SKM-1 treated with dmso at 0.1 percent for 144 hours (cell line): ENCODE data around the gene RNF187.
"Not testable (repeated sequence)": the region's sequence is repeated elsewhere in the genome, so short reads cannot be mapped to it uniquely, and the experiment has no call there.

Source experiments
- DNase-seq: peaks from one replicate; lab custom pipeline; 2025; ENCODE audit not compliant: unreplicated experiment; lab: John Stamatoyannopoulos, UW

The RNF187 gene

GRCh38 chr1:228459091-228459993 lies 27.8 kb upstream of the RNF187 start:
- DNase-seq: peak; percentile 86

- DNase-seq: no peak
Observed at GRCh38 chr1:228460821-228461220, 26.4 kb upstream of the RNF187 start.

GRCh38 chr1:228462560-228462959 lies 24.6 kb upstream of the RNF187 start:
- DNase-seq: no peak

GRCh38 chr1:228463009-228463558 lies 24.1 kb upstream of the RNF187 start:
- DNase-seq: no peak

- peak; percentile 55 for DNase-seq
Observed at GRCh38 chr1:228463559-228464455, 23.4 kb upstream of the RNF187 start.

- DNase-seq: no peak
Observed at GRCh38 chr1:228464487-228464983, 22.6 kb upstream of the RNF187 start.

GRCh38 chr1:228465141-228465540 lies 22.0 kb upstream of the RNF187 start:
- no peak for DNase-seq

GRCh38 chr1:228465571-228466146 lies 21.5 kb upstream of the RNF187 start:
- DNase-seq: no peak

GRCh38 chr1:228468188-228468587 lies 19.0 kb upstream of the RNF187 start:
- not testable (repeated sequence) for DNase-seq

GRCh38 chr1:228469413-228470162 lies 17.6 kb upstream of the RNF187 start:
- no peak for DNase-seq

- DNase-seq: no peak
Observed at GRCh38 chr1:228471154-228471761, 15.9 kb upstream of the RNF187 start.

GRCh38 chr1:228471762-228472398 lies 15.3 kb upstream of the RNF187 start:
- peak; percentile 84 for DNase-seq

- DNase-seq: no peak
Observed at GRCh38 chr1:228472655-228473054, 14.5 kb upstream of the RNF187 start.

GRCh38 chr1:228474507-228474906 lies 12.7 kb upstream of the RNF187 start:
- no peak for DNase-seq

- no peak for DNase-seq
Observed at GRCh38 chr1:228475812-228476211, 11.4 kb upstream of the RNF187 start.

- DNase-seq: no peak
Observed at GRCh38 chr1:228477263-228477662, 9.9 kb upstream of the RNF187 start.

GRCh38 chr1:228478326-228478725 lies 8.9 kb upstream of the RNF187 start:
- no peak for DNase-seq

GRCh38 chr1:228478912-228479711 lies 8.1 kb upstream of the RNF187 start:
- peak; percentile 58 for DNase-seq

GRCh38 chr1:228483789-228484188 lies 3.4 kb upstream of the RNF187 start:
- DNase-seq: no peak
